HL-60/S4 (cell line): ENCODE measurements around the gene FIP1L1.
"Not testable (repeated sequence)": the region's sequence is repeated elsewhere in the genome, so short reads cannot be mapped to it uniquely, and the experiment has no call there.

ENCODE experiments used
- in situ Hi-C: fragments of 300-500 bp; cut with MboI; formaldehyde crosslinking; loops from 2 replicates; pipeline ENCODE4 v1.14.3; 2022; ENCODE audit warnings: low sequenced_read_pairs

The FIP1L1 gene

DNA sequence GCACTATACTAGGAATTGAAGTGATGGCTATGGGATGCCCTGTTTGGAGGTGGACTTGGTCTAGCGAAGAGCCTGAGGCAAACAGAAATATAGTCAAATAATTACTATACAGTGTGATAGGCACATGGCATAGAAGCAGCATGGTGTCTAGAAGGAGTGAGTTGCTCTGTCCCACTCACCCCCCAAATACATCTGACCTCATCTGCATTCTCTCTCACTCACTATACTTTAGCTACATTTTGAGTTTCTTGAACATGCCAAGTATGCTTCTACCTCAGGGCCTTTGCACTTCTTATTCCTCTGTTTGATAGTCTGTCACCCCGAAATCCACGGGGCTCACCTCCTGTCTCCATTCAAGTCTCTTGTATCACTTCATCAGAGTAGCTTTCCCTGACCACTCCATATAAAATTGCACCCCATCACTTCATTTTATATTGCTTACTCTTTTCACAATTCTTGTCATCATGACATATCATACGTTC lies 2.6 kb upstream of the FIP1L1 start:
- in situ Hi-C loops = no loop called here

- in situ Hi-C loops = no loop called here
Measured at GRCh38 chr4:53376900-53377299, 541 bp upstream of the FIP1L1 start.

- in situ Hi-C loops = no loop called here
Measured at GRCh38 chr4:53378171-53378482, 686 bp downstream of the FIP1L1 start.

GRCh38 chr4:53380221-53380620 lies 2.8 kb downstream of the FIP1L1 start:
- in situ Hi-C loops = no loop called here

DNA sequence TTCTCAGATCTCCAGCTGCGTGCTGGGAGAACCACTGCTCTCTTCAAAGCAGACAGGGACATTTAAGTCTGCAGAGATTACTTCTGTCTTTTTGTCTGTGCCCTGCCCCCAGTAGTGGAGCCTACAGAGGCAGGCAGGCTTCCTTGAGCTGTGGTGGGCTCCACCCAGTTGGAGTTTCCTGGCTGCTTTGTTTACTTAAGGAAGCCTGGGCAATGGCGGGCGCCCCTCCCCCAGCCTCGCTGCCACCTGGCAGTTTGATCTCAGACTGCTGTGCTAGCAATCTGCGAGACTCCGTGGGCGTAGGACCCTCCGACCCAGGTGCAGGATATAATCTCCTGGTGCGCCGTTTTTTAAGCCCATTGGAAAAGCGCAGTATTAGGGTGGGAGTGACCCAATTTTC lies 32.0 kb downstream of the FIP1L1 start:
- in situ Hi-C loops = not testable (repeated sequence)

- in situ Hi-C loops = no loop called here
Measured at GRCh38 chr4:53419208-53419607, 41.8 kb downstream of the FIP1L1 start.

DNA sequence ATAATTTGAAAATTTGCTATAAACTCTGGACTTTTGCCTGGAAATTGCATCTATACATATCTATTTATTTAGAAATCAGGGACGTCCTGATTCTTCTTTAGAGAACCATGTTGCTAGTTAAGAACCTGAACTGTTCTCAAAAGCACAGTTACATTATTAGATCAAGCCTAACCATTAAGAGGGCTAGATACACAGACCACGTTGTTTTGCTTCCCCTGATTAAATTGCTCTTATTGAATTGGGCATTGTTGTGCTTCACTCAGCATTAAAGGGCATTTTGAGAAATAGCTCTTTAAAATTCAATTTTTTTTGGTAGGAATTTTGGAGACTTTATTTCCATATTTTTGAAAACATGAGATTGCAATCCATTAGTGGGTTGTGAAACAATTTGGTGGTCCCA lies 44.4 kb downstream of the FIP1L1 start:
- in situ Hi-C loops = no loop called here

DNA sequence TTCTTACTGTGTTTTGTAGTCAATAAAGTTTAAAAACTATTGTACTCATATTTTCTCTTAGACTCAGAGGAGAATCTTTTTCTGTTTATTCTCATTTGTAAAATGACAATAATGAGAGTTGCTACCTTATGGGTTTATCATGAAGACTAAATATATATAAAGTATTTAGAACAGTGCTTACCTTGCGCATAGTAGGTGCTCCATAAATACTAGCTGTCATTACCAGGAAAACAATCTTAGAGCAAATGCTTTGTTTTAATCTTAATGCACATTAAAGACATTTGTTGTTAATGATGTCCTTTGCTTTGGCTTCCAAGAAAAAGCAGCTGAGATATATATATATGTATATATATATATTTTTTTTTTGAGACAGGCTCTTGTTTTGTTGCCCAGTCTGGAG lies 44.9 kb downstream of the FIP1L1 start:
- in situ Hi-C loops = no loop called here

GRCh38 chr4:53424280-53424679 lies 46.8 kb downstream of the FIP1L1 start:
- in situ Hi-C loops = no loop called here

DNA sequence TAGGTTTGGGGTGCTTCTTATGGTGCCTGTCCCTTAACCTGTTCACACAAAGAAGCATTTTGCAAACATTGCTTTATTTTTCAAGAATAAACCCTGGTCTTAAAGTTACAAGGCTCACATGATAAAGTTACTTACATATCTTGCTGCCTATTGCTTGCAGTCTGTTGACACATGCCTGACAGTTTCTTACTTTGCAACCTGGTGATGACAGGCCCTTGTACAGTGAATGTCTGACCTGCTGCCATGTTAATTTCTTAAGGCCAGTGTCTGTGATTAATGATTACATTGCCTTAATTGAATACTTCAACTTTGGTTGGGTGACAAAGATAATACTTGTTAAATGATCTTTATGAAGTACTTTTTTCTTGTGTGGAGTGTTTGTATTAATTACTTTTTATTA lies 49.9 kb downstream of the FIP1L1 start:
- in situ Hi-C loops = no loop called here

GRCh38 chr4:53431052-53431451 lies 53.6 kb downstream of the FIP1L1 start:
- in situ Hi-C loops = no loop called here

DNA sequence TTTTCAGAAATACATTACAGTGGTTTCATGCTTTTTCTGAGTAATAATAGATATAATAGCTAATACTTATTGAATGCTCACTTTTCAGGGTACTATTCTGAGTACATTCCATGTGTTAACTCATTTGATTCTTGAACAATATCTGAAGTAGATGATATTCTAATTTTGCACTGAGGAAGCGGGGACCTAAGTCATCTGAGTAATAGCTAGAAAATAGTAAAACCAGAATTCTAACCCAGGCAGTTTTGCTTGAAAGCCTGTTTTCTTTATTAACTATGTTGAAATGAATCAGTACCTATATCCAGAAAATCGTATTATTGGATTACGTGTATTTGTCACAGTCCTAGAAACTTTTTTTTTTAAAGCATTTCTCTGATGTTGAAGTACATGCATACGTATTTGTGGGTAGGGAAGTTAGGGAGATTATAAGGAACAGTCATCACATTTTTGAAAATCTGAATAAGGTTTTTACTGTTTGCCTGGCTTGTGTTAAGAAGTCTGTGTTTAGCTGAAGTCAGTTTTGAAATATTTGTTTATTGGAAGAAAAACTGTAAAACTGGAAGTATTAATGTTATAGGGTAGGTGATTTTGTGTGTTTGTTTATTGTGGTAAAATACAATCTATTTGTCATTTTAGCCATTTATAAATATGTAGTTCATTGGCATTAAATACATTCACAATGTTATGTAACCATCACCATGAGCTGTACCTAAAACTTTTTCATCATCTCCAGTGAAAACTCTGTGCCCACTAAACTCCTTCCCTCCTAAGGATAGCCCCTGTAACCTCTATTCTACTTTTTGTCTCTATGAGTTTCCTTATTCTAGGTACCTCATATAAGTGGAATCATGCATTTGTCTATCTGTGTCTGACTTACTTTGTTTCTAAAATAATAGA lies 55.3 kb downstream of the FIP1L1 start:
- in situ Hi-C loops = no loop called here

- in situ Hi-C loops = no loop called here
Measured at GRCh38 chr4:53436251-53436650, 58.8 kb downstream of the FIP1L1 start.

GRCh38 chr4:53441564-53441963 lies 64.1 kb downstream of the FIP1L1 start:
- in situ Hi-C loops = no loop called here

GRCh38 chr4:53444954-53445353 lies 67.5 kb downstream of the FIP1L1 start:
- in situ Hi-C loops = no loop called here

DNA sequence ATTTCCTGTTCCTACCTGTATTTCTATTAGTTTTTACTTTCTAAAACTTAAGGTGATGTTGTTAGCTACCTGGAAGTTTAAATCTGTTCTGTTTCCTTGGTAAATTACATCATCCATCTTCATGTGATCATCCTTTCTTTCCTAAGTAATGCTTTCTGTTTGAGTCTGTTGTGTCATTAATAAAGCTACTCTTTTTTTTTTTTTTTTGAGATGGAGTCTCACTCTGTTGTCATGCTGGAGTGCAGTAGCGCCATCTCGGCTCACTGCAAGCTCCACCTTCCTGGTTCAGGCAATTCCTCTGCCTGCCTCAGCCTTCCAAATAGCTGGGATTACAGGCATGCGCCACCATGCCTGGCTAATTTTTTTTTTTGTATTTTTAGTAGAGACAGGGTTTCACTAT lies 73.3 kb downstream of the FIP1L1 start:
- in situ Hi-C loops = no loop called here

GRCh38 chr4:53453385-53453784 lies 75.9 kb downstream of the FIP1L1 start:
- in situ Hi-C loops = no loop called here

- in situ Hi-C loops = no loop called here
Measured at GRCh38 chr4:53455766-53456165, 78.3 kb downstream of the FIP1L1 start.

- in situ Hi-C loops = no loop called here
Measured at GRCh38 chr4:53456178-53456577, 78.7 kb downstream of the FIP1L1 start.

DNA sequence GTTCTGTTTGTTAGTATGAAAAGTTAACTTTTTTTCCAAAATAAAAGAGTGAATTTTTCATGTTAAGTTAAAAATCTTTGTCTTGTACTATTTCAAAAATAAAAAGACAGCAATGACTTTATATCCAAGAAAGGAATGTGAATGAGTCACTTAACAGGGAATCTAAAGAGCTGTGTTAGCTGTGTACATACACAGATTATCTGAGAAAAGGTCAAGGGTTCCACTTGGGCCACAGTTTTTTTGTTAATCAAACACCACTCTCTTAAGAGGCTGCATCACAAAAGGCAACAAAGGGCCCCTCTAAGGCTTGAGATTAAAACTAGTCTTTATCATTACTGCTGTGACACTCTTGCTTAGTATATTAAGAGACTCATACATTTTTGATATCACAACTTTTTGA lies 82.1 kb downstream of the FIP1L1 start:
- in situ Hi-C loops = no loop called here

DNA sequence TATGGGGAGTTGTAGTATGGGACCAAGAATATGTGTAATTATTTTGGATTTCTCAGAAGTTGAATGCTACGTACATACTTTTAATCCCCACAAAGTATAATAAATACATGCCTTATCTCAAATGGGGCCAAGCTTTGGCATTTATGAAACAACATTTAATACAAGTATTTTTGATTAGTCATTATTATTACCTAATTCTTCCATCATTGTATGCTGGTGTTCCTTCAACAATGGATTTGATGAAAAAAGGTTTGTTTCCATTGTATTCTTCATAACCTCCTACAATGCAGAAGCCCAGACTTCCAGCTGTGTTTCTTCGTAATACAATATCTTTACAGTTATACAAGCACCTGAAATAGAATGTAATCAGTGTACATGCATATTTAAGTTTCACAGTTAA lies 83.8 kb downstream of the FIP1L1 start:
- in situ Hi-C loops = no loop called here

- in situ Hi-C loops = no loop called here
Measured at GRCh38 chr4:53463340-53463739, 85.9 kb downstream of the FIP1L1 start.

GRCh38 chr4:53465281-53465680 lies 87.8 kb downstream of the FIP1L1 start:
- in situ Hi-C loops = no loop called here
